Measurements from ENCODE around the gene SLC10A7. TPM values are rescaled to one million over a fixed set of nuclear protein-coding genes. Genes with fewer than 3 reads are reported as not detected.

SLC10A7 gene
- total and polyA plus RNA-seq, 9 of the 15 experiments (the other 6 are each of a cell fraction or from before 2014, with no cell fraction given): 6.4 to 22.8 (median 16.1) TPM

GRCh38 chr4:146407257-146407656 lies 114.5 kb downstream of the SLC10A7 start (continued):
- TF ChIP-seq, protein P1, sequence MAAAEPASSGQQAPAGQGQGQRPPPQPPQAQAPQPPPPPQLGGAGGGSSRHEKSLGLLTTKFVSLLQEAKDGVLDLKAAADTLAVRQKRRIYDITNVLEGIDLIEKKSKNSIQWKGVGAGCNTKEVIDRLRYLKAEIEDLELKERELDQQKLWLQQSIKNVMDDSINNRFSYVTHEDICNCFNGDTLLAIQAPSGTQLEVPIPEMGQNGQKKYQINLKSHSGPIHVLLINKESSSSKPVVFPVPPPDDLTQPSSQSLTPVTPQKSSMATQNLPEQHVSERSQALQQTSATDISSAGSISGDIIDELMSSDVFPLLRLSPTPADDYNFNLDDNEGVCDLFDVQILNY (CRISPR knock-in tag; IDR thresholded peaks at IDR 0.05): no peak
- TF ChIP-seq, protein P2, sequence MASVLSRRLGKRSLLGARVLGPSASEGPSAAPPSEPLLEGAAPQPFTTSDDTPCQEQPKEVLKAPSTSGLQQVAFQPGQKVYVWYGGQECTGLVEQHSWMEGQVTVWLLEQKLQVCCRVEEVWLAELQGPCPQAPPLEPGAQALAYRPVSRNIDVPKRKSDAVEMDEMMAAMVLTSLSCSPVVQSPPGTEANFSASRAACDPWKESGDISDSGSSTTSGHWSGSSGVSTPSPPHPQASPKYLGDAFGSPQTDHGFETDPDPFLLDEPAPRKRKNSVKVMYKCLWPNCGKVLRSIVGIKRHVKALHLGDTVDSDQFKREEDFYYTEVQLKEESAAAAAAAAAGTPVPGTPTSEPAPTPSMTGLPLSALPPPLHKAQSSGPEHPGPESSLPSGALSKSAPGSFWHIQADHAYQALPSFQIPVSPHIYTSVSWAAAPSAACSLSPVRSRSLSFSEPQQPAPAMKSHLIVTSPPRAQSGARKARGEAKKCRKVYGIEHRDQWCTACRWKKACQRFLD (CRISPR knock-in tag; IDR thresholded peaks at IDR 0.05): no peak
- TF ChIP-seq LARP7 (IDR thresholded peaks at IDR 0.05): no peak

DNA sequence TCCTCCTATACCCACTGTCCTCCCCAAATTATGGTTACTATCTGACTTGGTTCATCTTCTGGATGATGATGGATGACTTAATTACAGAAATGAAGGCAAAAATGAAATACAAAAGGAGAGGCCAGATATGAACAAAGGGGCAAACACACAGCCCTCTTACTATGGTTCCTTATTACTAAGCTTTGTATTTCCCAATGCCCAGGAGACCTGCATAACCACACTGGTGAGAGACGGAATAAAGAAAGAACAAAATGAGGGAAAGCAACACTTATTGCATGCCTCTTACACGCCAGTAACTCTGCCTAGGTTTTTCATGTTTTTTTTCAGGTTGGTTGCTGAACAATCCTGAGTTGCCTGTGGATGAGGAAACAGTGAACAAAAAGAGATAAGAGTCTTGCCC lies 120.5 kb downstream of the SLC10A7 start:
- Histone ChIP-seq H3K27ac (ENCODE audit: extremely low read depth, low read depth, low read length) (no peak overlapping the region), H3K9ac (ENCODE audit: insufficient read depth in 1 of 2, low read depth in 2 of 2, low read length in 2 of 2) (no peak overlapping the region), H3K79me2 (ENCODE audit: control insufficient read depth, insufficient read depth, low read length) (no peaks in the 10 kb centered on the region), H2AFZ (ENCODE audit: low read depth, low read length) (no peak overlapping the region), H3K9me1 (ENCODE audit: control insufficient read depth, insufficient read depth, low read length) (no peaks in the 10 kb centered on the region), H3K27me3 (ENCODE audit: control insufficient read depth in 2 of 2, insufficient read depth in 2 of 2, low read length in 2 of 2) (no peaks in the 10 kb centered on the region), H3K36me3 (ENCODE audit: control insufficient read depth, insufficient read depth, low read length) (no peaks in the 10 kb centered on the region), H4K20me1 (replicated peaks; ENCODE audit: control insufficient read depth, insufficient read depth, low read length) (no peaks in the 10 kb centered on the region), H3K4me2 (ENCODE audit: insufficient read depth, low read length) (no peak overlapping the region), H3K9me3 (replicated peaks; ENCODE audit: control insufficient read depth, insufficient read depth, low read depth, low read length) (no peaks in the 10 kb centered on the region), H3K4me3 (no peak overlapping the region), H3K4me1 (replicated peaks in 1 of 2; ENCODE audit: control insufficient read depth in 2 of 2, insufficient read depth in 2 of 2, low read length in 2 of 2) (peaks cover 0 to 6% of the 10 kb centered on the region in 2 experiments; a peak in 1 of 5 replicates)
- no peak for ATAC-seq
- intact Hi-C loops (cut with micrococcal nuclease): no loop called here
- in situ Hi-C loops (cut with MboI): no loop called here
- DNase-seq (ENCODE audit: extremely low read depth in 1 of 4, low spot score in 3 of 4): no peak
- 44% methylated on average over 2 of the region's 2 CpGs for WGBS (ENCODE audit: insufficient coverage, low coverage, missing lambda C conversion rate)
- no TSS peak for BruUV-seq (replicated peaks)
- ChIA-PET POLR2A (no interaction called here), CTCF (ENCODE audit: low intra/inter-chr PET ratio) (no interaction called here)
- no peak for FAIRE-seq
- TF ChIP-seq FOXK1 (CRISPR knock-in tag; IDR thresholded peaks at IDR 0.05; ENCODE audit: borderline replicate concordance) (no peak), FOXJ3 (CRISPR knock-in tag; IDR thresholded peaks at IDR 0.05) (no peak), NEUROD1 (IDR thresholded peaks at IDR 0.05; ENCODE audit: borderline replicate concordance, low read depth, low read length, partially characterized antibody) (no peak), ZNF354B (CRISPR knock-in tag; IDR thresholded peaks at IDR 0.05) (no peak), SNIP1 (IDR thresholded peaks at IDR 0.05; ENCODE audit: low read depth) (no peak), EWSR1 (IDR thresholded peaks at IDR 0.05; ENCODE audit: borderline replicate concordance, low read depth, partially characterized antibody) (no peak), THRA (IDR thresholded peaks at IDR 0.05) (no peak), ZNF134 (CRISPR knock-in tag; conservative IDR thresholded peaks at IDR 0.05) (no peak), GATAD2B (IDR thresholded peaks at IDR 0.05; ENCODE audit: borderline replicate concordance) (no peak), HNRNPH1 (optimal IDR thresholded peaks at IDR 0.05; ENCODE audit: low read depth, low read length) (no peak), HEY1 (CRISPR knock-in tag; IDR thresholded peaks at IDR 0.05; ENCODE audit: borderline replicate concordance) (no peak), HDAC8 (tag; IDR thresholded peaks at IDR 0.05) (no peak), ZNF280A (IDR thresholded peaks at IDR 0.05; ENCODE audit: low read depth, partially characterized antibody) (no peak), ZC3H8 (IDR thresholded peaks at IDR 0.05) (no peak)

Measured in K562 (cell line).